T47D (cell line): ENCODE measurements around the gene ASB5.
A peak's percentile ranks its signal among the peaks of the same experiment; 100 is the strongest.
"Not testable (repeated sequence)": the region's sequence is repeated elsewhere in the genome, so short reads cannot be mapped to it uniquely, and the experiment has no call there.

Source experiments
- DNase-seq, 2 experiments: peaks; one replicate each; pipeline versions ENCODE4 v3.0.0 to v3.0.0-alpha.2; 2011 to 2012; ENCODE audit warnings: low read depth in 1 of 2, low spot score in 1 of 2
- JUND ChIP-seq: IDR thresholded peaks from 2 replicates; pipeline ENCODE4 v1.6.1; 2012; ENCODE audit warnings: low read depth
- in situ Hi-C: cut with HindIII; loops from 2 replicates; pipeline ENCODE4 v1.10.0; 2016; ENCODE audit warnings: low sequenced_read_pairs, low pct_unique_long_range_greater_than_20kb

ASB5 gene

DNA sequence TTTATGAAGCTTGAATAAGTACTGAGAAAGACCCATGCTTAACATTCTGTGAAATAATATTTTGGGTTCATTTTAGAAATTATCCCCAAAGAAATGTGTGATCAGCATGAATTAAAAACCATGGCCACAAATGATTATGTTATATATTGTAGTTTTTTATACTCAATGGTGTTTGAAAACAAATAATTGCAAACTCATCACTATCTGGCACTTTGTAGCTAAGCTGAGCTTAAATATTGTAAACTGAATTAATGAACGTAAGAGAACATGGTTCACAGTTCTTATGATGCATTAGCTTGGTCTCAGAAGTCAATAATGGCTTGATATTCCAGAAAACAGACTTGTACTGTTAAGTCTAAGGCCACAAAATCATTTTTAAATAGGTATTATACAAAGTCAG, 24.6 kb upstream of the ASB5 start:
- no peak for DNase-seq
- in situ Hi-C loops, result no loop called here
- TF ChIP-seq JUND, result no peak

DNA sequence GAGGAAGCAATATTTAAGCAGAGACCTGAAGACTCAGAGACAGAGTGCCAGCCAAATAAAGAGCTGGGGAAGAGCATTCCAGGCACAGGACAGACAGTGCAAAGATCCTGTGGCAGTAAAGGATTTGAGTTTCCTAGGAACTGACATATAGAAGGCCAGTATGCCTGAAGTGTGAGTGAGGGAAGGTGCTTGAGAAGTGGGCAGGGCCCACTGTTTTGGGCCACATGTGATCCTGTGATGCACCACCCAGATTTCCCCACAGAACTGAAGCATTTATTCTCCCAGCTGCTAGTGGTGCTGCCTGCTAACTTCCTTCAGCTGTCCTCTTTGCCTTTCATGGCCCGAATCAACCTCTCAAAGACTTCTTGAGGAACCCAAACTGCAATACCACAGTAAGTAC, 23.9 kb upstream of the ASB5 start:
- no peak for DNase-seq
- in situ Hi-C loops, result no loop called here
- no peak for TF ChIP-seq JUND

DNA sequence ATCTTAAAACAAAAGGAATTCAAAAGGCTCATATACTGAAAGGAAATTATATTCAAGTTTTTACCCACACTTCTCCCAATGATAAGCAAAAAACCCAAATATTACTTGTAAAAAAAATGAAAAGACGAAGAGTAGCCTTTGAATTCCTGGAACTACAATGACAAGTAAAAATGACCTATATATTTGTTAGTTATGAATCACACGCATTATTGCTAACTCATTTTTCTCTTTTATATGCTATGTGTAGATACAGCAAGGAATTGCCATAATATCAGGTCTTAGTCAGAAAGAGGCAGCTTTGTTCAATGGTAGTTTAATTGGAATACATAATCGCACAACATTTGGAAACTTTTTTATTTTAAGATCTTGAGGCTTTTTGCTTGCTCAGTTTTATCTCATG, 22.7 kb upstream of the ASB5 start:
- TF ChIP-seq JUND, result no peak
- no peak for DNase-seq
- in situ Hi-C loops, result no loop called here

DNA sequence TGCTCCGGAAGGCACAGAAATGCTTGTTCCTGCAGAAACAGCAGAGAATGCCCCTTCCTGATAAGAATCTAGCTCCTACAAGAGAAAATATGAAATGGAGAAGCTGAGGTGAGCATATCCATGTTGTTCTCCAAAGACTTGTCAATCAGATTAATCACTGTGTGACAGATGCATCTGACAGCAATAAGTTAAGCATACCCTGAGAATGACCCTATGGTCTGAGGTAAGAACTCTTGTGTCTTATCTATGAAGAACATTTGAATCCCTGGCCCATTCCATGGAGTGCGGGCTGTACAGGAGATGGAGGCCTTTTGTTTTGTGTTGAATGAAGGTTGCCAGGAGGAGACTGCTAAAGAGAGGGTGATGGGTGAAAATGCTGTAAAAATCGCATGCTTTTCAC, 21.5 kb upstream of the ASB5 start:
- no peak for TF ChIP-seq JUND
- in situ Hi-C loops, result no loop called here
- DNase-seq, result no peak

DNA sequence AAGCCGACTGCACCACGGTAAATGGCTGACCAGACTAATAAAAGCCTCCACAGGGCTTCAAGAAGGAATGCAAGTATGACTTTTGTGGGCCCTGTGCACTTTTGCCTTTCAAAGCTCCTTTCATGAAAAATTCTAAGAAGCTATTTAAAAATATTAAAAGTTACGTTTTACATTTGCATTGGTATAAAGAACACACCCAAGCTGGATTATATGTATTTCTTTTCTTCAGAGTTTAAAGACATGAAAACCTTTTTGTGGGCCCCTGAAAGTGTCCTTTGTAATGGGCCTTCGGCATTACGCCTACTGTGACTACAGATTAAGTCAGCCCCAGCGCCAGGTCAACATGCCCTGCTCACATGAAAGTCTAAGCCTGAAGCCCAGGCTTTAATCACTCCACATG, 20.5 kb upstream of the ASB5 start:
- no peak for TF ChIP-seq JUND
- in situ Hi-C loops, result no loop called here
- no peak for DNase-seq

DNA sequence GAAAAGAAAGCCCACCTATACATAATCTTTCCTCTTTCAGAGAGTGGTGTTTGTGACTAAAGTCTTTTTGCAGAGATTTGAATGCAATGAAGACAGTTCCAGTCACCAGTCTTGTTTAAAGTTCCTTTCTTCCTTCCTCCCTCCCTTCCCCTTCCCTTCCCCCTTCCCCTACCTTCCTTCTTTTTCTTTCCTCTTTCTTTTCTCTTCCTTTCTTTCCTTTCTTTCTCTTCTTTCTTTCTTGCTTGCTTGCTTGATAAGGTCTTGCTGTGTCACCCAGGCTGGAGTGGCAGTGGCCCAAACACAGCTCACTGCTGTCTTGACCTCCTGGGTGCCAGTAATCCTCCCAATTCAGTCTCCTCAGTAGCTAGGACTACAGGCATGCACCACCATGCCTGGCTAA, 19.0 kb upstream of the ASB5 start:
- in situ Hi-C loops, result no loop called here
- TF ChIP-seq JUND, result no peak
- DNase-seq, result no peak

DNA sequence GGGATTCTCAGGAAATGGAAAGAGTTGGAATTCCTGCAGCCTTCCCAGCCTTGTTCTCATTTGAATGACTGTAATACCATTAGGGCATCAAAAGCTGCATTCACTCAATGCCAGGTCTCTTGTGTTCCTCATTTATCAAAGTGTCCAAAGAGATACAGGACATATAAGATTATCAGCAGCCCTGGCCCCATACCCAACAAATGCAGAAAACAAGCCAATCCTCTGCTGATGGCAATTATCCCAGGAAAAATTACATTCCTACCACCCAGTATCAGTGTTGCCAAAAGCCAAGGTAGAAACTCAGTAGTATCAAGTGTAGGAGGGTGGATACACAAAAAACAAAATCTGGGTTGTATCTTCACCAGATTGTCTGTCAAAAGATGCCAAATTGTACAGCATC, 18.5 kb upstream of the ASB5 start:
- in situ Hi-C loops, result no loop called here
- no peak for TF ChIP-seq JUND
- DNase-seq, result no peak

DNA sequence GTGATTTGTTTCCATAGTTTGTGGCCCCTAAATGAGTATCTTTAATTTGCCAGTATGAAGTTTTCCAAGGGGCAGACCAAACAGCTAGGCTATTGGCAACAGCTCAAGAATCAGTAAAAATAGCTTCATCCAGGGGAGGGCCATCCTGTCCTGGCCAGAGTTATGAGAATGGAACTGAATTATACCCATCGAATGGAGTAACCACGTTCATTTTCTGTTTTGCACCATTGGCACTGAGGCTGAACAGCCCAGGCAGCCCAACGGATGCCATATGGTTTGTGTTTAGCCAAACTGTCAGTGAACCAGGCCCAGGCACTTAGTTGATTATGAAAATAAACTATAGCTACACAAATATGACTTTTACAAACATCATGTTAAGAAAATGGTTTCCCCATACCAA, 17.7 kb upstream of the ASB5 start:
- DNase-seq, result no peak
- TF ChIP-seq JUND, result no peak

DNA sequence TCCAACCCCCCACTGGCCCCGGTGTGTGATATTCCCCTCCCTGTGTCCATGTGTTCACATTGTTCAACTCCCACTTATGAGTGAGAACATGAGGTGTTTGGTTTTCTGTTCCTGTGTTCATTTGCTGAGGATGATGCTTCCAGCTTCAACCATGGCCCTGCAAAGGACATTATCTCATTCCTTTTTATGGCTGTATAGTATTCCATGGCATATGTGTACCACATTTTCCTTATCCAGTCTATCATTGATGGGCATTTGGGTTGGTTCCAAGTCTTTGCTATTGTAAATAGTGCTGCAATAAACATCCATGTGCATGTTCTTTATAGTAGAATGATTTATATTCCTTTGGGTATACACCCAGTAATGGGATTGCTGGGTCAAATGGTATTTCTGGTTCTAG, 10.5 kb upstream of the ASB5 start:
- in situ Hi-C loops, DNase-seq: not testable (repeated sequence)

More for the DNA sequence above, 17.7 kb upstream of the ASB5 start:
- in situ Hi-C loops, result no loop called here

DNA sequence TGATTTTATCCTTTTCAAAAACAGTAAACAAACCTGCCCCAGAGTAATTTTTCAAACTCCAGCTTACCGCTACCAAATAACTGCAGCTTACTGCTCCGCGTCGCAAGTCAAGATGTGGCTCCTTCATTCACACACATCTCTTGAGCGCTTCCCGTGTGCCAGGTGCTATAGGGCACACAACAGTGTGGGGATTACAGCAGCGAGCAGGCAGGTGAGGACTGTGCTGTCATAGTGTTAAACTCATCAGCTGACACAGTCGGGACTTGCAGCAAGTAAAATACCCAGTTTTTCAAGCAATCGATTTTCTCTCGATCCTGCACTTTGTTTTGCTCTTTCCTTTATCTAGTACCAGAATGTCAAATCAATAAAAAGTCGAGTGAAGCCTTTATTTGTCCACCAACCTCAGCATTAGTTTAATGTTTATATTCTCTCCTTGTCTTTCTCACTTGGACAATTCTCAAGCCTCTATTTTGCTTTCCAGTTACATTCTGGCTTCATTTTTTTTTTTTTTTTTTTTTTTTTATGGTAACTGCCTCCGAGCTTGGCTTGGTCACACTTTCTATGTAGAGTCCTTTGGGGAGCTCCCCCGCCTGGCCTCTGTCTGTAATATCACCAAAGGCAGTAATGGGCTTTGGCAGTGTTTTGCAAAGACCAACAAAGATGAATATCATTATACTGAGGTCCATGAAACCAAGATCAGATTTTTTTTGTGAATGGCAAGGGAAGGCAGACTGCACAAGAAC, 8.3 kb upstream of the ASB5 start:
- DNase-seq, result peak; percentile 31 to 67
- no peak for TF ChIP-seq JUND
- in situ Hi-C loops, result no loop called here

DNA sequence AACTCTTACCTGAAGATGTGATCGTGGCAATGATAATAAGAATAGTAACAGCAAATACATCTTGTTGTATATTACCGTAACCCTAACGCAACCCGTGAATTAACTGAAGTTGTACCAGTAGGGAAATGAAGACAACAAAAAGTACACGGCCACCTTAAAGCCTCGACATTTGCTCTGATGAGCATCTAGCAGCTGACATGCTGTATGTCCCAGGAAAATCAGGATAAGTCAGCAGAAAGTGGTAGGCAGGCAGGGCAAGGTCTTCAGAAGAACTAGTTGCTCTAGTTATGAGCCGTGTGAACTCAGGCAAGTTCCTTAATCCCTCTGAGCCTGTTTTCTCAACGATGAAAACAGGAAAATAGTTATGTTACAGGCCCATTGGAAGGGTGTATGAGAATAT, 7.7 kb upstream of the ASB5 start:
- in situ Hi-C loops, result no loop called here
- DNase-seq, result peak in 1 of 2 experiments; percentile 10
- TF ChIP-seq JUND, result no peak

DNA sequence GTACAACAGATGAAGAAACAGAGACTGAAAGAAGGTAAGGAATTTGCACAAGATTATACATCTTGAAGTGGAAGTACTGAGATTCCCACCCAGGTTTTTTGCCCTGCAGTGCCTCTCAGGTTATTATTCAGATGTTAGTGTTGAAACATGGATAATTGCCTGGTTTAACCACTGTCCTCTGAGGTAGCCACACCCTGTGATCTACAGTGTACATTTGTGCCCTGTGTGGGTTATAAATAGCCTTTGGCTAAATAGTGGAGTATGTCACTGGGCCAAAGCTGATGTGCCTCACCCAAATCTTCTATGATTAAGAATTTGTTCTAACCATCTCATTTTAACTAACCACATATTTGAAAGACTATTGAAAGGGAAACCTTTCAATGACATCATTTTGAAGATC, 5.4 kb upstream of the ASB5 start:
- in situ Hi-C loops, result no loop called here

DNA sequence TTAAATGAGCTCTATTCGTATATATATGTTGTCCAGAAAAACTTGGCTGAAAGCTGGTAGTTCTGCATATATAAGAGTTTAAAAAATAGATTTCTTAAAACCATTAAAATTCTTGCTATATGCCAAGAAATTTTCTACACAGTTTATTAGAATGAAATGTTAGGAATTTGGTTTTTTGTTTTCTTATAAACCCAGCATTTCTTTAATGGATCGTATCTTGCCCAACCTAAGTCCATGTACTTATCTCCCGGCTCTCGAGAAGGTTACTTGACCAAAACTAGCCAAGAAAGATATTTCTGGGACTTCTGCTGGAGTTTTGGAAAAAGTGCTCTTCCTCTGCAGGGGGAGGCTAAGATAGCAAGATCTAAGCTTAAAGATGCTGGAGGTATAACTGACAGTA, 4.7 kb upstream of the ASB5 start:
- no peak for DNase-seq
- in situ Hi-C loops, result no loop called here
- no peak for TF ChIP-seq JUND

More for the DNA sequence above, 5.4 kb upstream of the ASB5 start:
- DNase-seq, result no peak
- TF ChIP-seq JUND, result no peak

DNA sequence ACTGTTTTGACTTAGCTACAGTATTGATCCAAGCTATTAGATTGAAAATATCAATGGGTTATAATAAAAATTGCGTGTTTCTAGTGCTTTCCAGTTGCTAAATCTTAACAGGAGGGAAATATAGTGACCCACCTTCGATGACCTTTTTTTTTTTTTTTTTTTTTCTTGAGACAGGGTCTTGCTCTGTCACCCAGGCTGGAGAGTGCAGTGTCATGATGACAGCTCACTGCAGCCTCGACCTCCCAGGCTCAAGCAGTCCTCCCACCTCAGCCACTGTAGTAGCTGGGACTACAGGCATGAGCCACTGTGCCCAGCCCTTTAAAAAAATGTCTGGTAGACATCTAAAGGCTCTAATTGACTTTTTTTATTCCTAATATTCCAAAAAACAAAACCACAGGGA, 3.8 kb upstream of the ASB5 start:
- in situ Hi-C loops, result no loop called here
- no peak for TF ChIP-seq JUND
- DNase-seq, result no peak
